Sigmoid colon (tissue), 4 donors: Measurements from ENCODE around the gene CUL4A.

ENCODE experiments used
- EP300 ChIP-seq, 4 donors: sonication (generic); formaldehyde crosslinking; IDR thresholded peaks; one replicate each; pipeline ENCODE4 v1.6.1; 2017; ENCODE audit warnings: antibody characterized with exemption in 4 of 4
- POLR2A ChIP-seq, 2 donors: fragments of 450-650 bp; IDR thresholded peaks; one replicate each; pipeline ENCODE4 v1.6.1; 2016; ENCODE audit warnings: antibody characterized with exemption in 2 of 2, mild to moderate bottlenecking in 2 of 2, moderate library complexity in 2 of 2
- POLR2AphosphoS5 ChIP-seq, 4 donors: sonication (generic); formaldehyde crosslinking; IDR thresholded peaks; one replicate each; pipeline ENCODE4 v1.6.1; 2017; ENCODE audit warnings: antibody characterized with exemption in 4 of 4
- TF ChIP-seq, protein P1 (sequence below), 4 experiments: fragments of 450-650 bp in 3 of 4; fragments of 200-600 bp in 1 of 4; IDR thresholded peaks; one replicate each; pipeline ENCODE4 v1.5.1; 2016 to 2019; ENCODE audit warnings: antibody characterized with exemption in 4 of 4, mild to moderate bottlenecking in 3 of 4, moderate library complexity in 2 of 4

DNA sequence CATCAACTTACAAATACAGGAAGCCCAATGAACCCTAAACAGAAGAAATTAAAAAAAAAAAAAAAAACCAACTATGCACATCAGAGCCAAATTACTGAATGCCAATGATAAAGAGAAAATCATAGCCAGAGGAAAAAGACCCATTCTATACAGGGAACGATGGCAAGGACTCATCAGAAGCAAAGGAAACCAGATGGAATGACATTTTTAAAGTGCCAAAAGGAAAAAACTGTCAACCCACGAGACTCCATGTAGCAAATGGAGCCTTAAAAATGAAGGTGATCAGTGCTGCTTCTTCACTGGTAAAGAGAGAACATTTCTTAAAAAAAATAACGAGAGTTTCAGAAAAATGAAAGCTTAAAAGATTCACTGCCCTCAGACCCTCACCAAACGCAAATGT is 19.2 kb upstream of the CUL4A start:
- TF ChIP-seq POLR2A (IDR thresholded peaks at IDR 0.05) (no peak), POLR2AphosphoS5 (IDR thresholded peaks at IDR 0.05) (no peak), EP300 (IDR thresholded peaks at IDR 0.05) (no peak)
- TF ChIP-seq, protein P1, sequence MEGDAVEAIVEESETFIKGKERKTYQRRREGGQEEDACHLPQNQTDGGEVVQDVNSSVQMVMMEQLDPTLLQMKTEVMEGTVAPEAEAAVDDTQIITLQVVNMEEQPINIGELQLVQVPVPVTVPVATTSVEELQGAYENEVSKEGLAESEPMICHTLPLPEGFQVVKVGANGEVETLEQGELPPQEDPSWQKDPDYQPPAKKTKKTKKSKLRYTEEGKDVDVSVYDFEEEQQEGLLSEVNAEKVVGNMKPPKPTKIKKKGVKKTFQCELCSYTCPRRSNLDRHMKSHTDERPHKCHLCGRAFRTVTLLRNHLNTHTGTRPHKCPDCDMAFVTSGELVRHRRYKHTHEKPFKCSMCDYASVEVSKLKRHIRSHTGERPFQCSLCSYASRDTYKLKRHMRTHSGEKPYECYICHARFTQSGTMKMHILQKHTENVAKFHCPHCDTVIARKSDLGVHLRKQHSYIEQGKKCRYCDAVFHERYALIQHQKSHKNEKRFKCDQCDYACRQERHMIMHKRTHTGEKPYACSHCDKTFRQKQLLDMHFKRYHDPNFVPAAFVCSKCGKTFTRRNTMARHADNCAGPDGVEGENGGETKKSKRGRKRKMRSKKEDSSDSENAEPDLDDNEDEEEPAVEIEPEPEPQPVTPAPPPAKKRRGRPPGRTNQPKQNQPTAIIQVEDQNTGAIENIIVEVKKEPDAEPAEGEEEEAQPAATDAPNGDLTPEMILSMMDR (IDR thresholded peaks at IDR 0.05): no peak
